Epithelial cell of esophagus (primary cell): ENCODE results near the gene CTDSP1.

Experiments used
- DNase-seq: peaks from one replicate; pipeline ENCODE4 v3.0.0; 2010; ENCODE audit warnings: low read depth
- H3K4me3 ChIP-seq: 2 replicates; pipeline ENCODE4 v1.5.1; 2011; ENCODE audit warnings: mild to moderate bottlenecking, low read length, control low read depth
- CTCF ChIP-seq: IDR thresholded peaks from 2 replicates; pipeline ENCODE4 v1.5.1; 2011; ENCODE audit warnings: low read depth, mild to moderate bottlenecking, low read length, control low read depth, inconsistent platforms; ENCODE audit not compliant: insufficient read depth; ENCODE audit errors: missing control alignments

Gene CTDSP1

GRCh38 chr2:218370410-218371063, 29.1 kb upstream of the CTDSP1 start:
- H3K4me3 ChIP-seq = no peak overlapping the region
- TF ChIP-seq CTCF = no peak
- DNase-seq = no peak

GRCh38 chr2:218371983-218372350, 27.7 kb upstream of the CTDSP1 start:
- DNase-seq = no peak
- no peak overlapping the region for H3K4me3 ChIP-seq
- no peak for TF ChIP-seq CTCF

- TF ChIP-seq CTCF = no peak
- H3K4me3 ChIP-seq = no peak overlapping the region
- DNase-seq = no peak
Observed at GRCh38 chr2:218374795-218375194, 24.9 kb upstream of the CTDSP1 start.

- DNase-seq = peak; percentile 16
- no peak for TF ChIP-seq CTCF
Observed at GRCh38 chr2:218375212-218375611, 24.5 kb upstream of the CTDSP1 start.

GRCh38 chr2:218378053-218378452, 21.6 kb upstream of the CTDSP1 start:
- TF ChIP-seq CTCF = no peak
- H3K4me3 ChIP-seq = no peak overlapping the region

More at GRCh38 chr2:218375212-218375611, 24.5 kb upstream of the CTDSP1 start:
- H3K4me3 ChIP-seq = no peak overlapping the region

GRCh38 chr2:218381916-218382366, 17.7 kb upstream of the CTDSP1 start, which contains the start of gene SLC11A1:
Gene SLC11A1 (plus strand): TSS chr2:218382273. CDS start chr2:218382369, 96 bp downstream.
- no peak for TF ChIP-seq CTCF
- no peak within 1 kb of the TSS for H3K4me3 ChIP-seq
- no peak for DNase-seq

More at GRCh38 chr2:218378053-218378452, 21.6 kb upstream of the CTDSP1 start:
- peak; percentile 43 for DNase-seq

GRCh38 chr2:218382785-218383184, 16.9 kb upstream of the CTDSP1 start:
- DNase-seq = no peak
- no peak overlapping the region for H3K4me3 ChIP-seq
- TF ChIP-seq CTCF = no peak
